ENCODE data around the gene MEI1.
"Not testable (repeated sequence)": the region's sequence is repeated elsewhere in the genome, so short reads cannot be mapped to it uniquely, and the experiment has no call there.

GRCh38 chr22:41672096-41672495 is 27.2 kb upstream of the MEI1 start:
- not testable (repeated sequence) for TF ChIP-seq CTCF (conservative IDR thresholded peaks at IDR 0.05; ENCODE audit: low read depth, low read length); POLR2A (IDR thresholded peaks at IDR 0.05; ENCODE audit: low read depth, low read length); SMC3 (IDR thresholded peaks at IDR 0.05; ENCODE audit: low read depth, low read length); CHD1 (IDR thresholded peaks at IDR 0.05; ENCODE audit: low read depth, low read length); BHLHE40 (IDR thresholded peaks at IDR 0.05; ENCODE audit: low read depth, low read length); USF2 (IDR thresholded peaks at IDR 0.05; ENCODE audit: low read depth, low read length); CEBPB (IDR thresholded peaks at IDR 0.05; ENCODE audit: low read depth, low read length); MXI1 (IDR thresholded peaks at IDR 0.05; ENCODE audit: borderline replicate concordance, low read depth, low read length); RAD21 (IDR thresholded peaks at IDR 0.05; ENCODE audit: low read length); ELK1 (IDR thresholded peaks at IDR 0.05; ENCODE audit: borderline replicate concordance, low read depth, low read length); MAFK (IDR thresholded peaks at IDR 0.05; ENCODE audit: low read depth, low read length); RFX5 (IDR thresholded peaks at IDR 0.05; ENCODE audit: low read depth, low read length)
